Effector CD4-positive, alpha-beta T cell (primary cell): ENCODE measurements around the gene CHSY1.
"Not testable (repeated sequence)": the region's sequence is repeated elsewhere in the genome, so short reads cannot be mapped to it uniquely, and the experiment has no call there.

Experiments used
- DNase-seq: peaks from one replicate; pipeline ENCODE4 v3.0.0-alpha.2; 2020

CHSY1 gene

DNA sequence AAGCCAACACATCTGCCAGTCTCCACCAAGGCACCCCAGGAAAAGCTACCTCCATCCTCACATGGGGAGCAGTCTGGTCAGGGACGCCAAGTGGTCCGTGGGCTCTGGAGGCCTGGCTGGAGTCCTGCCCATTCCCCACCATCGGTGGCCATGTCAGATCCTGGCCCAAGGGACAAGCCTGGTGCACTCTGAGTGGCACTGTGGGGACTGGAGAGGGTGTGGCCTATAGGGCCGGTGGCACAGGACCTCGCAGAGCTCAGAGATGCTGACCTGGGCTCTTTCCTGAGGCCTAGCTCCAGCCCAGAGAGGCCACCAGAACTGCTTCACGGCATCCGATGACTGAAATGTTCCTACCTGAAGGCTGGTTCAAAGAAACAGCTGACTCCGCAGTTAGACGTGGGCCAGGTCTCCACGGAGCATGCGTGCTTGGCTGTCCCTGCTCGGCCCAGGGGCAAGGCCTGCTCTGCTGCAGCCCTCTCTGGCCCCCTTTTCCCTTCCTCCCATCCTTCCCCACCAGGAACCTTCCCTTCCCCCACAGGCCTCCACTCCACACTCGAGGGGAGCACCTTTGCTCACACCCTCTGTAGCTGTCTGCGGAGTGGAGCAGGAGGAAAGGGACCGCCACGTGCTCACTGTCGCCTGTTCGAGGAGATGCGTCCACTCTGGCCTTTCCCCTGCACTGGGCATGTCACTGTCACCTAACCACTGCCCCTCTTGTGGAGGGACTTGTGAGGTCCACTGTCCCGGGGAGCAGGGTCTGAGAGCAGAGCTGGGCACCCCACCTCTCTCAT lies 119.3 kb downstream of the CHSY1 start:
- DNase-seq, result no peak

DNA sequence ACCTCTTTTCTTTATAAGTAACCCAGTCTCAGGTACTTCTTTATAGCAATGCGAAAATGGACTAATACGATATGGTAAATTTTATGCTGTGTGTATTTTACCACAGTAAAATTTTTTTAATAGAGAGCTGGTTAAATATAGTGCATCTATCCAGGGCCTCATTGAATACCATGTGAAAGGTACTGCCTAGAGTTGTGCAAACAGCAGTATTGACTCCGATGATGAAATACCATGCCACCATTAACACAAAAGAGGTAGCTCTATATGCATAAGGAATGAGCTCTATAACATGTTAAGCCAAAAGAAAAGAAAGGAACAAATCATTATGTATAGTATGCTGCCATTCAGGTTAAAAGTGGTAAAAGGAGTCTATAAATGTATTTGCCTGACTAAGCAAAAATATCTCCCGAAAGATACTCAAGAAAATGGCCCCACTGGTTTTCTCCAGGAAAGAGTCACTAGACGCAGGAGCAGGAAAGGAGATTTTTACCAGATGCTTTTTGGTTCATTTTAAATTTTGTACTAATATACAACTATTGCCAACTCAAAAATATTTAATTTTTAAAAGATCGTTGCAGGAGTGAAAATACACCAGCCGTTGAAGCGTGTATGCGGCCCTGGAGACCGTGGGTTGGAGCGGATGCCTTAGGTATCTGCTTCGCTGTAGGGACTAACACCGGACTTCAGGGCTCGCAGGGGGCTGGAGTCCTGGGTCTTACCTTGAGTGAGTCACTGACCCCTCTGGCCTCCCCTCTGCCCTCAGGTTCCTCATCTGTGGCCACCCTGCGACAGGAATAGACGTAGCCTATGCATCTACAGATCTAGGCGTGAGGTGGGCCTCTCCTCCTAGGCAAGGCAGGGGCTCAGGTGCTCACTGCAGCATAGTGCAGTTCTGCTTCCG lies 120.1 kb downstream of the CHSY1 start:
- no peak for DNase-seq

GRCh38 chr15:101129851-101130380 lies 121.9 kb downstream of the CHSY1 start:
- DNase-seq, result no peak

- DNase-seq, result no peak
Measured at GRCh38 chr15:101128221-101129015, 123.4 kb downstream of the CHSY1 start.

DNA sequence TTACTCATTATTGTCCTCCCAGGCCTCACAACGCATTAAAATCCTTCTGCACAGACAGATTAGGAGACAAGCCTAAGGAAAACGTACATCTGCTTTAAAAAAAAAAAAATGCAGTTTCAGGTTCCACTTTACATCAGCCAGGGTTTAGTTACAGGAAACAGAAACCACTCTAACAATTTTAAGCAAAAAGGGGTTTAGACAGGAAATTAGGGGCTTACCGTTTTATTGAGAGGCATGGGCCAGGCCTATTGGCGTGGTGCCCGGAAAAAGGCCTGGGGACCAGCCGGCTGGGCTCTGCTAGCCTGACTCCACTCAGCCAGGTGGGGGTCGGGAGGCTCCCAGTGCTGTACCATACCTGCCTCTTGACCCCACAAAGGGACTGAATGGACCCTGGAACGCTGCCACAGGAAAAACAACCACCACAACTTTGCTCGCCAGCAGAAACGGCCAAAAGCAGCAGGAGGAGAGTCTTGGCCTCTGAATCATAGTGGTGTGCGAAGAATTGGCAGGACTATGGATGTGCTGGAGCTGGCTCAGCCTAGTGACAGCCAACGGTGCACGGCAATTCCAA lies 124.3 kb downstream of the CHSY1 start:
- DNase-seq, result no peak

DNA sequence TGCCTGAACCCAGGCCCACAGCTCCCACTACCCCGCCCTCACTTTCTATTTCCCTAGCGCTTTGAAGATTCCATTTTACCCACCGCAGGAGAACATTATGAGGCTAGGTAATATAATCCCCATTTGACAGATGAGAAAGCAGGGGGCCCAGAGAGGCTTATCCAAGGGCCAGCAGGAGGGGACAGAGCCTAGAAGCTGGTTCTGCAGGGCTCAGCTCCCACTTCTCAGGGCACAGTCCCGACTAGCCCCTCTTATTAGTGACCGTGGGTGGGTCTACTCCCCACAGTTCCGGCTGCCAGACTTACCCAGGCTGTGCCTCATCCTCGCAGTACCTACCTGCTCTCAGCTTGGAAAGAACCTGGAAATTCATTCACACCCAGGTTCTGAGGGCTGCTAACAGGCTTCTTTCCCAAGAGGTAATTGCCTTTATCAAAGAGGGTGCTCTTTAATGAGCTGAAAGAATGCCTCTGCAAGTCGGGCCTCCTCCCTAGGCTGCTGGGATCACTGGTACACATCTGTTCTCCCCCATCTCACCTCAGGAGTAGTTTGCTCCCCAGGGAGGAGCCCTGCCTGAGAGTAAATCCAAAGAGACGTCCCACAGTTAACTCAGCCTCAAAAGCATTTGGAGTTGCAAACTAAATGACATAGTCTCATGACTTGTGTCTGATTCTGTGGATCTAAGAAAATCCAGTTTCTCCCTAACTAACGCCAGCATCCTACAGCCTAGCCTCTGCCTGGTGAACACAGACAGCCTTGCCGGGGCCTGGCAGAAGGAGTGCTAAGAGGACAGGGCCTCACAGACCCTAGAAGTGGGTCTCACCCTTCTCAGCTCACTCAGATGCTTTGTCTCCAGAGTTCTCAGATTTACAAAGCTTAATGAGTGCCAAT lies 125.0 kb downstream of the CHSY1 start:
- DNase-seq, result no peak

DNA sequence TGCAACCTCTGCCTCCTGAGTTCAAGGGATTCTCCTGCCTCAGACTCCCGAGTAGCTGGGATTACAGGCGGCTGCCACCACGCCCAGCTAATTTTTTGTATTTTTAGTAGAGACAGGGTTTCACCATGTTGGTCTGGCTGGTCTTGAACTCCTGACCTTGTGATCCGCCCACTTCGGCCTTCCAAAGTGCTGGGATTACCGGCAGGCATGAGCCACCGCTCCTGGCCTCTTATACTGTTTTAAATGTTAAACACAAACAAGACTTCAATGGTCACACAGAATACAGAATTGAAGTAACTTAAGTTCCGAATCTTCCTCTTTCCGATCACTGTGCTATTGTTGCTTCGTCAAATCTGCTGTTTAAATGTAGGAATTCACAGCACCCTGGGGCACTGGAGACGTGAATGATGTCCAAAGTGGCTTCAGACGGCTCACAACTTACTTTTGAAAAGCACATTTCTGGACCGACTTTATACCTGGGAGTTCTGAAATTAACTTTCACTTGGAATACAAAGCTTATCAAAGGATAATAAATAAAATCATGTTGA lies 125.9 kb downstream of the CHSY1 start:
- not testable (repeated sequence) for DNase-seq
